PC-3 (cell line): ENCODE results near the gene RNF138. TPM values are rescaled to one million over a fixed set of nuclear protein-coding genes. Genes with fewer than 3 reads are reported as not detected.

Experiments used
- ATAC-seq: fragments of 200-7000 bp; cut with Tn5 transposase; 2 replicates; pipeline ENCODE4 v1.9.1; 2020; ENCODE audit warnings: mild to moderate bottlenecking, moderate library complexity
- BruUV-seq: library from RNA; stranded (reverse); fragments of 400-500 nt; replicated peaks from 2 replicates; lab custom pipeline; 2021; lab: Mats Ljungman, UMichigan
- CTCF ChIA-PET: fragments of 300-600 bp; sonication (Branson Sonifier 250); formaldehyde crosslinking; loops from one replicate; lab custom pipeline; 2022; ENCODE audit warnings: antibody characterized with exemption; lab: Charles Lee
- POLR2A ChIA-PET: fragments of 300-600 bp; sonication (Branson Sonifier 250); formaldehyde crosslinking; loops from one replicate; lab custom pipeline; 2022; ENCODE audit warnings: antibody characterized with exemption; ENCODE audit not compliant: unreplicated experiment; lab: Charles Lee
- DNase-seq: peaks from one replicate; pipeline ENCODE4 v3.0.0-alpha.2; 2015
- H2AFZ ChIP-seq: fragments of 300-600 bp; sonication (generic); 2 replicates; pipeline ENCODE4 v1.6.0; 2016; ENCODE audit warnings: antibody characterized with exemption, low read length
- H3F3A ChIP-seq: fragments of 300-600 bp; sonication (generic); one replicate; pipeline ENCODE4 v1.6.0; 2017; ENCODE audit warnings: antibody characterized with exemption, low read length, control low read depth, mild to moderate bottlenecking; ENCODE audit not compliant: unreplicated experiment
- H3K27ac ChIP-seq: fragments of 300-600 bp; sonication (generic); 2 replicates; pipeline ENCODE4 v1.5.1; 2016; ENCODE audit warnings: mild to moderate bottlenecking, low read length
- H3K27me3 ChIP-seq: fragments of 300-600 bp; sonication (generic); 2 replicates; pipeline ENCODE4 v1.6.1; 2016; ENCODE audit warnings: low read length, mixed read lengths
- H3K36me3 ChIP-seq: fragments of 300-600 bp; sonication (generic); 2 replicates; pipeline ENCODE4 v1.6.1; 2016; ENCODE audit warnings: low read depth, mixed run types, low read length, mixed read lengths
- H3K4me1 ChIP-seq: fragments of 300-600 bp; sonication (generic); 2 replicates; pipeline ENCODE4 v1.5.1; 2016; ENCODE audit warnings: low read length; ENCODE audit not compliant: insufficient read depth
- H3K4me2 ChIP-seq: fragments of 300-600 bp; sonication (generic); 2 replicates; pipeline ENCODE4 v1.6.0; 2016; ENCODE audit warnings: low read length
- H3K4me3 ChIP-seq: fragments of 300-600 bp; sonication (generic); 2 replicates; pipeline ENCODE4 v1.5.1; 2016; ENCODE audit warnings: mild to moderate bottlenecking, low read length, mixed read lengths
- H3K79me2 ChIP-seq: fragments of 300-600 bp; sonication (generic); 2 replicates; pipeline ENCODE4 v1.6.1; 2017; ENCODE audit warnings: low read length, mixed read lengths
- H3K9ac ChIP-seq: fragments of 300-600 bp; sonication (generic); 2 replicates; pipeline ENCODE4 v1.6.0; 2016; ENCODE audit warnings: mild to moderate bottlenecking, low read length
- H3K9me2 ChIP-seq: fragments of 300-600 bp; sonication (generic); replicated peaks from 2 replicates; pipeline ENCODE4 v1.6.1; 2016; ENCODE audit warnings: mixed run types, low read length, mixed read lengths
- H3K9me3 ChIP-seq: fragments of 300-600 bp; sonication (generic); 2 replicates; pipeline ENCODE4 v1.6.1; 2016; ENCODE audit warnings: low read length, mixed read lengths
- H4K20me1 ChIP-seq: fragments of 300-600 bp; sonication (generic); 2 replicates; pipeline ENCODE4 v1.6.1; 2016; ENCODE audit warnings: low read length, mixed read lengths
- EZH2 ChIP-seq: fragments of 300-600 bp; sonication (generic); IDR thresholded peaks from one replicate; pipeline ENCODE4 v1.6.1; 2017; ENCODE audit warnings: antibody characterized with exemption, mild to moderate bottlenecking, low read length; ENCODE audit not compliant: unreplicated experiment
- EZH2phosphoT487 ChIP-seq: fragments of 300-600 bp; sonication (generic); IDR thresholded peaks from 2 replicates; pipeline ENCODE4 v1.6.1; 2018; ENCODE audit warnings: mild to moderate bottlenecking, antibody characterized with exemption, low read length, borderline replicate concordance
- intact Hi-C: fragments of 100-400 bp; cut with micrococcal nuclease; formaldehyde crosslinking; loops from 2 replicates; pipeline ENCODE4 v1.9.0; 2023
- total RNA-seq: library from RNA; depleted of rRNA; stranded (reverse); fragments of >200 nt; gene quantifications from 2 replicates; pipeline ENCODE4 v1.2.3, GENCODE V29; 2014
- TF ChIP-seq, protein P1 (sequence below): fragments of 300-600 bp; sonication (generic); conservative IDR thresholded peaks from 2 replicates; pipeline ENCODE4 v1.5.1; 2017; ENCODE audit warnings: antibody characterized with exemption, low read depth, mild to moderate bottlenecking, low read length

The RNF138 gene
- total RNA-seq, 1 experiment from 2014 or later = 15.3 TPM

GRCh38 chr18:32160547-32160946 is 68.9 kb downstream of the RNF138 start:
- DNase-seq = peak; percentile 42
- Histone ChIP-seq H2AFZ (no peak overlapping the region), H3K4me2 (no peak overlapping the region), H3K27ac (no peak overlapping the region), H3K9ac (no peak overlapping the region), H3K9me2 (no peaks in the 10 kb centered on the region), H3K79me2 (no peaks in the 10 kb centered on the region), H3K9me3 (no peaks in the 10 kb centered on the region), H3K4me3 (no peak overlapping the region), H3K4me1 (no peaks in the 10 kb centered on the region), H3K36me3 (no peaks in the 10 kb centered on the region), H3K27me3 (no peaks in the 10 kb centered on the region), H4K20me1 (no peaks in the 10 kb centered on the region), H3F3A (no peaks in the 10 kb centered on the region)
- ATAC-seq = peak; percentile 35
- no peak for TF ChIP-seq EZH2
- TF ChIP-seq, protein P1, sequence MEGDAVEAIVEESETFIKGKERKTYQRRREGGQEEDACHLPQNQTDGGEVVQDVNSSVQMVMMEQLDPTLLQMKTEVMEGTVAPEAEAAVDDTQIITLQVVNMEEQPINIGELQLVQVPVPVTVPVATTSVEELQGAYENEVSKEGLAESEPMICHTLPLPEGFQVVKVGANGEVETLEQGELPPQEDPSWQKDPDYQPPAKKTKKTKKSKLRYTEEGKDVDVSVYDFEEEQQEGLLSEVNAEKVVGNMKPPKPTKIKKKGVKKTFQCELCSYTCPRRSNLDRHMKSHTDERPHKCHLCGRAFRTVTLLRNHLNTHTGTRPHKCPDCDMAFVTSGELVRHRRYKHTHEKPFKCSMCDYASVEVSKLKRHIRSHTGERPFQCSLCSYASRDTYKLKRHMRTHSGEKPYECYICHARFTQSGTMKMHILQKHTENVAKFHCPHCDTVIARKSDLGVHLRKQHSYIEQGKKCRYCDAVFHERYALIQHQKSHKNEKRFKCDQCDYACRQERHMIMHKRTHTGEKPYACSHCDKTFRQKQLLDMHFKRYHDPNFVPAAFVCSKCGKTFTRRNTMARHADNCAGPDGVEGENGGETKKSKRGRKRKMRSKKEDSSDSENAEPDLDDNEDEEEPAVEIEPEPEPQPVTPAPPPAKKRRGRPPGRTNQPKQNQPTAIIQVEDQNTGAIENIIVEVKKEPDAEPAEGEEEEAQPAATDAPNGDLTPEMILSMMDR = no peak
- no peak for TF ChIP-seq EZH2phosphoT487
- BruUV-seq = no TSS peak
- intact Hi-C loops = no loop called here
- CTCF ChIA-PET = no interaction called here
- POLR2A ChIA-PET = no interaction called here

GRCh38 chr18:32167980-32168730 is 76.5 kb downstream of the RNF138 start:
- H3K4me1 ChIP-seq = no peaks in the 10 kb centered on the region

DNA sequence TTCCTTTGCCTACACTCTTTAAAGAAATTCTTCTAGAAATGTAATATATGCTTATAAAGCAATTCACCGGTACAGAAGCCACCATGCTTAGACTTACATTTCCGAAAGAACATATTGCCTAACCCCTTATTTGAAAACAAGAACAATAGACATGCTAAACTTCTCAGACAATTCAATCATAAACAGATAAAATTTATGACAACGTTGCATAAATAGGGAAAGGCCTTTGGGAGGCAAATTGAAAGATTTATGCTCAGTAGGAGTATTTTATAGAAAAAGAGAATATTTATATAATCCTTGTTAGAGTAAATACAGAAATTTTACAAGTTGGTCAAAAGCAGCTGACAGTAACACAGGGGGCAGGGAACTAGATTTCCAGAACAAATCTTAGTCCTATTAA is 82.0 kb downstream of the RNF138 start:
- H3K27ac ChIP-seq = no peak overlapping the region
- no peak overlapping the region for H2AFZ ChIP-seq
- no peak overlapping the region for H3K4me2 ChIP-seq
- TF ChIP-seq EZH2 (no peak), EZH2phosphoT487 (no peak)
- TF ChIP-seq, protein P1 = no peak
- ChIA-PET POLR2A (no interaction called here), CTCF (no interaction called here)
- H3K4me3 ChIP-seq = no peak overlapping the region
- H3F3A ChIP-seq = no peaks in the 10 kb centered on the region
- H3K9me3 ChIP-seq = no peaks in the 10 kb centered on the region
- H3K36me3 ChIP-seq = no peaks in the 10 kb centered on the region
- intact Hi-C loops = no loop called here
- no peak overlapping the region for H3K9ac ChIP-seq
- H4K20me1 ChIP-seq = no peaks in the 10 kb centered on the region
- H3K9me2 ChIP-seq = no peaks in the 10 kb centered on the region
- BruUV-seq = no TSS peak
- DNase-seq (no peak), ATAC-seq (no peak)
- no peaks in the 10 kb centered on the region for H3K27me3 ChIP-seq
- H3K79me2 ChIP-seq = no peaks in the 10 kb centered on the region
- H3K4me1 ChIP-seq = no peaks in the 10 kb centered on the region

More at GRCh38 chr18:32167980-32168730, 76.5 kb downstream of the RNF138 start:
- BruUV-seq = no TSS peak
- Histone ChIP-seq H3K27ac (no peak overlapping the region), H3K9ac (no peak overlapping the region), H2AFZ (no peak overlapping the region), H3K9me2 (no peaks in the 10 kb centered on the region), H3K9me3 (no peaks in the 10 kb centered on the region), H3K4me2 (no peak overlapping the region), H3K27me3 (no peaks in the 10 kb centered on the region), H4K20me1 (no peaks in the 10 kb centered on the region), H3K4me3 (no peak overlapping the region), H3K36me3 (no peaks in the 10 kb centered on the region), H3K79me2 (no peaks in the 10 kb centered on the region), H3F3A (no peaks in the 10 kb centered on the region)
- DNase-seq (peak; percentile 79), ATAC-seq (peak; percentile 33)
- ChIA-PET POLR2A (no interaction called here), CTCF (no interaction called here)
- TF ChIP-seq EZH2phosphoT487 (no peak), EZH2 (no peak)
- TF ChIP-seq, protein P1 = no peak
- intact Hi-C loops = no loop called here
